Endothelial cell of umbilical vein (primary cell): ENCODE measurements around the gene ENOSF1. TPM values are rescaled to one million over a fixed set of nuclear protein-coding genes. Genes with fewer than 3 reads are reported as not detected.

Experiments
- BruUV-seq: library from RNA; stranded (reverse); fragments of 400-500 nt; replicated peaks from 2 replicates; lab custom pipeline; 2021; lab: Mats Ljungman, UMichigan
- CTCF ChIA-PET: fragments of 300-600, 350-600 bp; sonication (Branson Sonifier 250); formaldehyde crosslinking; loops from one replicate; lab custom pipeline; 2021; ENCODE audit warnings: antibody characterized with exemption, inconsistent platforms; lab: Charles Lee
- POLR2A ChIA-PET: fragments of 300-600, 350-600 bp; sonication (Branson Sonifier 250); formaldehyde crosslinking; loops from one replicate; lab custom pipeline; 2021; ENCODE audit warnings: antibody characterized with exemption, inconsistent platforms; lab: Charles Lee
- DNase-seq: peaks from one replicate; pipeline ENCODE4 v3.0.0-alpha.2; 2011; ENCODE audit warnings: low read depth, low spot score
- FAIRE-seq: peaks from 2 replicates; lab custom pipeline; 2011; peaks lifted over from hg19 to GRCh38; lab: Jason Lieb, UNC
- H2AFZ ChIP-seq: 2 replicates; pipeline ENCODE4 v1.6.0; 2012; ENCODE audit warnings: low read depth, low read length, control low read depth, inconsistent platforms
- H3K27ac ChIP-seq: 2 replicates; pipeline ENCODE4 v1.5.1; 2011; ENCODE audit warnings: low read depth, mild to moderate bottlenecking, control low read depth, low read length, moderate library complexity; ENCODE audit not compliant: insufficient read depth
- H3K27me3 ChIP-seq, 2 experiments: 2 replicates each; pipeline versions ENCODE4 v1.6.0 to v1.6.1; 2011; ENCODE audit warnings: low read length in 2 of 2, mixed read lengths in 1 of 2; ENCODE audit not compliant: control insufficient read depth in 2 of 2, insufficient read depth in 2 of 2
- H3K36me3 ChIP-seq, 2 experiments: 2 replicates in 1 of 2; 3 replicates in 1 of 2; pipeline ENCODE4 v1.5.1; 2011; ENCODE audit warnings: low read length in 2 of 2, mild to moderate bottlenecking in 1 of 2, moderate library complexity in 1 of 2; ENCODE audit not compliant: control insufficient read depth in 2 of 2, insufficient read depth in 2 of 2; ENCODE audit errors: extremely low read depth in 1 of 2
- H3K4me1 ChIP-seq: 3 replicates; pipeline ENCODE4 v1.5.1; 2011; ENCODE audit warnings: mild to moderate bottlenecking, low read length; ENCODE audit not compliant: control insufficient read depth, insufficient read depth; ENCODE audit errors: extremely low read depth
- H3K4me2 ChIP-seq: 2 replicates; pipeline ENCODE4 v1.6.1; 2011; ENCODE audit warnings: low read length, control low read depth, mixed read lengths; ENCODE audit not compliant: insufficient read depth
- H3K4me3 ChIP-seq, 3 experiments: fragments of 200-600 bp in 1 of 3; sonication (generic), shearing (Covaris generic) in 1 of 3; replicated peaks in 1 of 3; 2 replicates each; pipeline ENCODE4 v1.5.1; 2011 to 2016; ENCODE audit warnings: control low read depth in 3 of 3, low read length in 3 of 3, mild to moderate bottlenecking in 2 of 3, inconsistent platforms in 1 of 3, low read depth in 1 of 3, moderate library complexity in 1 of 3; ENCODE audit not compliant: insufficient read depth in 1 of 3
- H3K79me2 ChIP-seq: 2 replicates; pipeline ENCODE4 v1.6.0; 2012; ENCODE audit warnings: low read length, inconsistent platforms; ENCODE audit not compliant: control insufficient read depth, insufficient read depth
- H3K9ac ChIP-seq: replicated peaks from 2 replicates; pipeline ENCODE3; 2011; ENCODE audit warnings: low read length, control low read depth; ENCODE audit not compliant: insufficient read depth; ENCODE audit errors: extremely low read depth
- H3K9me1 ChIP-seq: replicated peaks from 3 replicates; pipeline ENCODE4 v1.6.0; 2011; ENCODE audit warnings: mild to moderate bottlenecking, low read length; ENCODE audit not compliant: control insufficient read depth, insufficient read depth; ENCODE audit errors: extremely low read depth
- H3K9me3 ChIP-seq: replicated peaks from 2 replicates; pipeline ENCODE4 v1.5.1; 2012; ENCODE audit warnings: low read length, inconsistent platforms; ENCODE audit not compliant: control insufficient read depth, insufficient read depth
- H4K20me1 ChIP-seq: replicated peaks from 2 replicates; pipeline ENCODE3; 2011; ENCODE audit warnings: mild to moderate bottlenecking, low read length; ENCODE audit not compliant: control insufficient read depth, insufficient read depth; ENCODE audit errors: extremely low read depth
- EZH2 ChIP-seq: IDR thresholded peaks from 2 replicates; pipeline ENCODE4 v1.6.1; 2012; ENCODE audit warnings: borderline replicate concordance, low read depth, mild to moderate bottlenecking, moderate library complexity, low read length, inconsistent platforms; ENCODE audit not compliant: severe bottlenecking
- FOS ChIP-seq: IDR thresholded peaks from 2 replicates; pipeline ENCODE4 v1.6.1; 2011; ENCODE audit warnings: mild to moderate bottlenecking, low read length, moderate library complexity, borderline replicate concordance; ENCODE audit not compliant: insufficient read depth
- GATA2 ChIP-seq: IDR thresholded peaks from 2 replicates; pipeline ENCODE4 v1.7.0; 2011; ENCODE audit warnings: low read depth, mild to moderate bottlenecking, moderate library complexity, mixed read lengths, low read length; ENCODE audit not compliant: insufficient read length, insufficient read depth
- JUN ChIP-seq: IDR thresholded peaks from 2 replicates; pipeline ENCODE4 v1.6.1; 2011; ENCODE audit warnings: borderline replicate concordance, low read depth; ENCODE audit not compliant: insufficient read length, insufficient read depth
- MYC ChIP-seq: IDR thresholded peaks from one replicate; pipeline ENCODE4 v1.6.1; 2011; ENCODE audit warnings: mild to moderate bottlenecking, low read depth, low read length
- POLR2A ChIP-seq: IDR thresholded peaks from 2 replicates; pipeline ENCODE4 v1.6.1; 2012; ENCODE audit warnings: low read depth, mild to moderate bottlenecking, control low read depth, low read length
- POLR2AphosphoS5 ChIP-seq: IDR thresholded peaks from 2 replicates; pipeline ENCODE4 v1.6.1; 2012; ENCODE audit warnings: low read depth, mild to moderate bottlenecking, control low read depth, low read length, moderate library complexity; ENCODE audit not compliant: insufficient read depth
- dilution Hi-C: fragments of 300-500 bp; cut with MboI; formaldehyde crosslinking; loops from one replicate; pipeline ENCODE4 v1.15.0; 2019; ENCODE audit warnings: low sequenced_read_pairs; ENCODE audit not compliant: extremely low pct_ligation_motif_present
- intact Hi-C: fragments of 100-400 bp; cut with micrococcal nuclease; formaldehyde crosslinking; loops from one replicate; pipeline ENCODE4 v1.10.0; 2022
- polyA plus RNA-seq, 4 experiments: library from polyadenylated mRNA; depleted of rRNA in 3 of 4; stranded (reverse) in 3 of 4; unstranded in 1 of 4; fragments of >200 nt; gene quantifications; 2 replicates each; pipeline versions ENCODE4 v1.2.1 to v1.2.3, GENCODE V29; 2011 to 2012; ENCODE audit warnings: missing spikeins in 1 of 4
- total RNA-seq: library from RNA; stranded (reverse); gene quantifications from 2 replicates; pipeline ENCODE4 v1.2.3, GENCODE V29; 2021
- TF ChIP-seq, protein P1 (sequence below), 2 donors: IDR thresholded peaks; 1 replicate in 1 of 2; 2 replicates in 1 of 2; pipeline ENCODE4 v1.5.1; 2011; ENCODE audit warnings: low read length in 2 of 2, mild to moderate bottlenecking in 2 of 2, moderate library complexity in 2 of 2, control low read depth in 1 of 2, inconsistent platforms in 1 of 2, low read depth in 1 of 2; ENCODE audit not compliant: insufficient read depth in 1 of 2; ENCODE audit errors: extremely low read depth in 1 of 2
- TF ChIP-seq, protein P2 (sequence below): IDR thresholded peaks from 2 replicates; pipeline ENCODE4 v1.6.1; 2011; ENCODE audit not compliant: insufficient read depth, insufficient read length

The ENOSF1 gene
- total and polyA plus RNA-seq, 2 donors (not counting 3 experiments of a cell fraction or from before 2014, with no cell fraction given) = 19.5 to 50.5 TPM

DNA sequence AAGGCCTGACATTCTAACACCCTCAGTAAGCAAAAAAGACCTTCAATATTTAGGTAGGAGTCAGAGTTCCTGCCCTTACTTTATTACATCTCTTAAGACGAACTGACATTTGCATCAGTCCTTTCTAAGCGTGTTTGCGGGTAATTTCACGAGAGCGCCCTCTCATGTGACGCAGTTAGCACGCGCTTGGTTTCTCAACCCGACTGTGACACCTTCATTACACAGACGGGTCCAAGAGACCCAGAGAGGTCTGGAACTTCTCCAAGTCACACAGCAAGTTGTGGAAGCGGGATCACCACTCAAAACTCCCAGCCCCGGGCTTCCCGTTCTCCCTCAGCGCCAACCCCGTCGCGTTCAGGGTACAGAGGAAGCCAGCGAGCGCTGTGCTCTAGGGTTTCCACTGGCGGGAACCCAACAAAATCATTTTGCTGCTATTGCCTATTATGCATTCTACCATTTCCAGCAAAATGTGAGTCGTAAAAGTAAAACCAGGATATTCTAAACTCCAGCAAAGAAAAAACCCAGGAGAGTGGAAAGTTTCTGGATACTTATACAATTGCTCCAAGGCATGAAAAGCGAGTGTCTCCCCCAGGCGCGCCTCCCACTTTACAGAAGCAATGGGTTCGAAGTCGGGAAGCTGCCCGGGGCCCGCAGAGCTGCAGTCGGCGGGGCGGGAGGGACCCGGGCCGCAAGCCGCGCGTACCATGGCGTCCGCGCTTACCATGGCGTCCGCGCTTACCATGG, 601 bp downstream of the ENOSF1 start:
- peak overlapping the region; percentile 79 for H3K4me2 ChIP-seq
- TF ChIP-seq, protein P1, sequence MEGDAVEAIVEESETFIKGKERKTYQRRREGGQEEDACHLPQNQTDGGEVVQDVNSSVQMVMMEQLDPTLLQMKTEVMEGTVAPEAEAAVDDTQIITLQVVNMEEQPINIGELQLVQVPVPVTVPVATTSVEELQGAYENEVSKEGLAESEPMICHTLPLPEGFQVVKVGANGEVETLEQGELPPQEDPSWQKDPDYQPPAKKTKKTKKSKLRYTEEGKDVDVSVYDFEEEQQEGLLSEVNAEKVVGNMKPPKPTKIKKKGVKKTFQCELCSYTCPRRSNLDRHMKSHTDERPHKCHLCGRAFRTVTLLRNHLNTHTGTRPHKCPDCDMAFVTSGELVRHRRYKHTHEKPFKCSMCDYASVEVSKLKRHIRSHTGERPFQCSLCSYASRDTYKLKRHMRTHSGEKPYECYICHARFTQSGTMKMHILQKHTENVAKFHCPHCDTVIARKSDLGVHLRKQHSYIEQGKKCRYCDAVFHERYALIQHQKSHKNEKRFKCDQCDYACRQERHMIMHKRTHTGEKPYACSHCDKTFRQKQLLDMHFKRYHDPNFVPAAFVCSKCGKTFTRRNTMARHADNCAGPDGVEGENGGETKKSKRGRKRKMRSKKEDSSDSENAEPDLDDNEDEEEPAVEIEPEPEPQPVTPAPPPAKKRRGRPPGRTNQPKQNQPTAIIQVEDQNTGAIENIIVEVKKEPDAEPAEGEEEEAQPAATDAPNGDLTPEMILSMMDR (IDR thresholded peaks at IDR 0.05; ENCODE audit: extremely low read depth in 1 of 2, insufficient read depth in 1 of 2, low read depth in 1 of 2, low read length in 2 of 2) = peak in 1 of 2 donors; percentile 16
- TF ChIP-seq, protein P2, sequence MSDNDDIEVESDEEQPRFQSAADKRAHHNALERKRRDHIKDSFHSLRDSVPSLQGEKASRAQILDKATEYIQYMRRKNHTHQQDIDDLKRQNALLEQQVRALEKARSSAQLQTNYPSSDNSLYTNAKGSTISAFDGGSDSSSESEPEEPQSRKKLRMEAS = no peak
- DNase-seq (peak; percentile 77), FAIRE-seq (peak; percentile 55)
- H3K9me3 ChIP-seq = no peaks in the 10 kb centered on the region
- peak overlapping the region; percentile 72 for H3K9ac ChIP-seq
- ChIA-PET CTCF (interaction anchor here (0.7 to 2.1 kb wide), 25 partner anchors 9 to 459 kb away, joined by 3 to 33 read pairs (median 4); partner anchors contain the start of genes THOC1 and TYMS), POLR2A (interaction anchor here (0.9 to 1.3 kb wide), 2 partner anchors 9 to 119 kb away, joined by 3 to 4 read pairs; no protein-coding TSS in a partner anchor)
- peak overlapping the region; percentile 74 to 84 (median 82) for H3K4me3 ChIP-seq
- H4K20me1 ChIP-seq = no peaks in the 10 kb centered on the region
- intact Hi-C loops (loop anchor here (1.0 to 2.0 kb wide), 4 partner anchors 53 to 127 kb away; no protein-coding TSS in a partner anchor), dilution Hi-C loops (no loop called here)
- H3K36me3 ChIP-seq = peaks cover 2 to 3% of the 10 kb centered on the region in 2 experiments
- no peaks in the 10 kb centered on the region for H3K9me1 ChIP-seq
- H3K79me2 ChIP-seq = peaks cover 40% of the 10 kb centered on the region
- peaks cover 5% of the 10 kb centered on the region for H3K4me1 ChIP-seq
- H3K27me3 ChIP-seq = no peaks in the 10 kb centered on the region
- BruUV-seq = TSS peak; percentile 65
- H2AFZ ChIP-seq = peak overlapping the region; percentile 43
- peak overlapping the region; percentile 49 for H3K27ac ChIP-seq

DNA sequence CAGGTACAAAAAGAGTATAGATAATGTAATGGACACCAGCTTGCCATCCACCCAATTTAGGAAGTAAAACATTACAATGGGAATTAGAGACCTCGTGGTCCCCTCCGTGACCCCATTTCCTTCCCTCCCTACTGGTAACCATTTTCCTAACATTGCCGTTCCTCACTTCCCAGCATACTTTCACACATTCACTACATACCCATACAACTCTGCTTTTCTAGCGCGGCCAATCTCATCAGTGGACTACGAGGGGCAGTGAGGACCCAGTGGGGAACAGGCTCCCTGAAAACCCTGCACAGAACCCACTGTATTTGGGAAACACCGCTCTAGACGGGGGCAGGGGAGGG, 1.1 kb downstream of the ENOSF1 start:
- H2AFZ ChIP-seq = peak overlapping the region; percentile 43
- peak overlapping the region; percentile 74 to 84 (median 82) for H3K4me3 ChIP-seq
- peaks cover 1 to 3% of the 10 kb centered on the region in 2 experiments for H3K36me3 ChIP-seq
- FAIRE-seq (no peak), DNase-seq (no peak)
- peaks cover 43% of the 10 kb centered on the region for H3K79me2 ChIP-seq
- dilution Hi-C loops = no loop called here
- peak overlapping the region; percentile 72 for H3K9ac ChIP-seq
- no TSS peak for BruUV-seq
- H3K4me1 ChIP-seq = peaks cover 5% of the 10 kb centered on the region
- TF ChIP-seq FOS = no peak
- TF ChIP-seq POLR2AphosphoS5 = no peak
- no peak for TF ChIP-seq JUN
- TF ChIP-seq, protein P1 (IDR thresholded peaks at IDR 0.05; ENCODE audit: extremely low read depth in 1 of 2, insufficient read depth in 1 of 2, low read depth in 1 of 2, low read length in 2 of 2) = no peak
- TF ChIP-seq, protein P2 = no peak
- no peak for TF ChIP-seq GATA2
- TF ChIP-seq MYC = no peak
- TF ChIP-seq EZH2 = no peak
- no peak for TF ChIP-seq POLR2A
- POLR2A ChIA-PET = no interaction called here
- H3K9me3 ChIP-seq = no peaks in the 10 kb centered on the region
- intact Hi-C loops = loop anchor here (1.0 kb wide), 1 partner anchor 87 kb away; no protein-coding TSS in a partner anchor
- peak overlapping the region; percentile 49 for H3K27ac ChIP-seq
- H3K27me3 ChIP-seq = no peaks in the 10 kb centered on the region
- CTCF ChIA-PET = interaction anchor here (1.1 to 1.9 kb wide), 2 partner anchors 119 to 128 kb away, joined by 3 to 10 read pairs; no protein-coding TSS in a partner anchor
- H3K4me2 ChIP-seq = peak overlapping the region; percentile 79
- H3K9me1 ChIP-seq = no peaks in the 10 kb centered on the region
- no peaks in the 10 kb centered on the region for H4K20me1 ChIP-seq
